ENCODE data around the gene SLC4A2.

SLC4A2 gene

GRCh38 chr7:151087245-151088018 is 28.0 kb downstream of the SLC4A2 start (continued):
- peak; percentile 32; the same call in 1 of the 2 replicates for TF ChIP-seq IKZF3 (tag by site-specific recombination; IDR thresholded peaks at IDR 0.05)
- TF ChIP-seq ZNF26 (tag by site-specific recombination; IDR thresholded peaks at IDR 0.05) = no peak
- 0 out of 2 replicates have a peak, but pooled peaks have one; percentile 4 for TF ChIP-seq ZNF324 (tag by site-specific recombination; IDR thresholded peaks at IDR 0.05)
- TF ChIP-seq CTCF (tag by site-specific recombination; IDR thresholded peaks at IDR 0.05) = peak; percentile 23; the same call in 1 of the 2 replicates
- TF ChIP-seq ZNF132 (tag by site-specific recombination; IDR thresholded peaks at IDR 0.05; ENCODE audit: borderline replicate concordance) = no peak
- TF ChIP-seq ZNF391 (tag by site-specific recombination; IDR thresholded peaks at IDR 0.05; ENCODE audit: borderline replicate concordance, low read depth) = no peak
- TF ChIP-seq ZIC2 (tag by site-specific recombination; IDR thresholded peaks at IDR 0.05) = peak; percentile 36; the same call in 1 of the 2 replicates
- no peak for TF ChIP-seq ZBTB49 (tag by site-specific recombination; IDR thresholded peaks at IDR 0.05; ENCODE audit: low read depth)
- TF ChIP-seq ZFP41 (tag by site-specific recombination; IDR thresholded peaks at IDR 0.05; ENCODE audit: borderline replicate concordance) = 0 out of 2 replicates have a peak, but pooled peaks have one; percentile 24
- TF ChIP-seq ZNF670 (tag by site-specific recombination; IDR thresholded peaks at IDR 0.05; ENCODE audit: low read depth) = no peak
- no peak for TF ChIP-seq ZNF510 (tag by site-specific recombination; IDR thresholded peaks at IDR 0.05; ENCODE audit: insufficient replicate concordance)
- no peak for TF ChIP-seq ZNF114 (tag by site-specific recombination; IDR thresholded peaks at IDR 0.05)
- peak; percentile 14; the same call in 1 of the 2 replicates for TF ChIP-seq ZNF394 (tag by site-specific recombination; IDR thresholded peaks at IDR 0.05; ENCODE audit: borderline replicate concordance)
- peak; percentile 46 for TF ChIP-seq SP2 (tag by site-specific recombination; IDR thresholded peaks at IDR 0.05)
- no peak for TF ChIP-seq ZNF704 (tag by site-specific recombination; IDR thresholded peaks at IDR 0.05)
- no peak for TF ChIP-seq ZNF658 (tag by site-specific recombination; IDR thresholded peaks at IDR 0.05)
- no peak for TF ChIP-seq ZNF843 (tag by site-specific recombination; IDR thresholded peaks at IDR 0.05)
- no peak for TF ChIP-seq ZNF398 (tag by site-specific recombination; IDR thresholded peaks at IDR 0.05)
- TF ChIP-seq HIC1 (tag by site-specific recombination; IDR thresholded peaks at IDR 0.05) = peak; percentile 92
- TF ChIP-seq ZNF623 (tag by site-specific recombination; IDR thresholded peaks at IDR 0.05) = no peak
- TF ChIP-seq ZNF37A (tag by site-specific recombination; IDR thresholded peaks at IDR 0.05) = no peak
- no peak for TF ChIP-seq PRDM4 (tag by site-specific recombination; IDR thresholded peaks at IDR 0.05)
